ENCODE results near the gene TMED1. TPM values are rescaled to one million over a fixed set of nuclear protein-coding genes. Genes with fewer than 3 reads are reported as not detected.

TMED1 gene
- total RNA-seq, 2 donors from 2014 or later = 17.6 to 20.2 TPM

DNA sequence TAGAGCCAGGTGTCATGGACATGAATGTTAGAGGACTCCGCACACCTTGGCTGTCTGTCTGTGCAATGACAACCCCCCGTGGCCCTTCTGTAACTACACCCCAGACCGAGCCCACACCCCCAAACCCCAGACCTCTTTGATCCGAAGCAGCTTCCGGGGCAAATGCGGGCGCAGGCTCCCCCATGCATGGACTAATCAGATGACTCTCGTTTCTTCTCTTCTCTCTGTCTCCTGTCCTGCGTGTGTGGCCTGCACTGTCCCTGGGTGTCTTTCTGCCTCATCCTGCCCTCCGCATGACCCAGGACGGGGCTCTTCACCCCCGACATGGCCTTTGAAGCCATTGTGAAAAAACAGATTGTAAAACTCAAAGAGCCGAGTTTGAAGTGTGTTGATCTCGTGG, 38.9 kb downstream of the TMED1 start:
- ATAC-seq (replicated peaks) = peak; percentile 50
- H3K4me1 Mint-ChIP-seq = peaks cover 23% of the 10 kb centered on the region
- peaks cover 88% of the 10 kb centered on the region for H3K36me3 Mint-ChIP-seq (ENCODE audit: low read depth)
- H3K9me3 Mint-ChIP-seq = no peaks in the 10 kb centered on the region
- H3K27me3 Mint-ChIP-seq = no peaks in the 10 kb centered on the region
- peak overlapping the region; percentile 98 for H3K27ac Mint-ChIP-seq
- peak overlapping the region; percentile 93 for H3K4me3 Mint-ChIP-seq

DNA sequence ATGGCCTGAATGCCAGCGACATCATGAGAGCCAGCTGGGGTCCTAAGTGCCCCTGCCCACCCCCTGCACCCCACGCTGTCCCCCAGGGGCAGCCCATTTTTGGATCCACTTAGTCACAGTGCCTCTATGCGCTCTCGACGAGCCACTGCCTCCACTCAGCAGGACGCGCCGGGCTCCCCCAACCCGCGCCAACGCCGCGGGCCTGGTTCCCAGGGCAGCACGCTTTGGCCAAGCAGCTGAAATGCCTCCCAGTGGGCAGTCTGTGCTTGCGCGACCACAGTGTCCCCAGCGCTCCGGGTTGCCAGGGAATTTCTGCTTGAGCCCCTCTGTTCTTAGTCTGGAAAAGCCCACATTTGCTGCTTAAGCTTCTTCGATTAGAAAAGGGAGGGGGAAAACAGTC, 39.4 kb downstream of the TMED1 start:
- Mint-ChIP-seq H3K4me1 (peaks cover 23% of the 10 kb centered on the region), H3K9me3 (no peaks in the 10 kb centered on the region), H3K36me3 (ENCODE audit: low read depth) (peaks cover 88% of the 10 kb centered on the region), H3K27ac (peak overlapping the region; percentile 98), H3K4me3 (peak overlapping the region; percentile 93), H3K27me3 (no peaks in the 10 kb centered on the region)
- ATAC-seq (replicated peaks) = no peak

DNA sequence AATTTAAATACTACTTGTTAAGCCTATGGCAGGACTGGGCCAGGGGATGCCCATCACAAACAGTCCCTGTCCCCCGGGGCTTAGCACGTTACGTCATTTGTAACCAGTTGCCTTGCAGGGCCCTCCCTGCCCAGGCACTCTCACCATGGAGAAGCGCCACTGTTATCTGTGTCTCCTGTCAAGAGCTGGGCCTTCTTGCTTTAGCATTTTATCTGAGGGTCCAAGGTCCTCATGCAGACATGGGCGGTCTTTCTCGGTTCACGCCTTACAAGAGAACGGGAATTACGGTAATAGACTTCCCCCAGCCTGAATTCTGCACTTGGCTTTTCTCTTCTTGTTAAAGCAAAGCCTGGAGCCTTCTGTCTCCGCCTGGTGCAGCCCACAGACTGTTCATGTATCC, 46.1 kb downstream of the TMED1 start:
- Mint-ChIP-seq H3K27ac (no peak overlapping the region), H3K36me3 (ENCODE audit: low read depth) (peaks cover 87% of the 10 kb centered on the region), H3K4me3 (no peak overlapping the region), H3K4me1 (no peaks in the 10 kb centered on the region), H3K9me3 (no peaks in the 10 kb centered on the region), H3K27me3 (no peaks in the 10 kb centered on the region)
- ATAC-seq (replicated peaks) = no peak

DNA sequence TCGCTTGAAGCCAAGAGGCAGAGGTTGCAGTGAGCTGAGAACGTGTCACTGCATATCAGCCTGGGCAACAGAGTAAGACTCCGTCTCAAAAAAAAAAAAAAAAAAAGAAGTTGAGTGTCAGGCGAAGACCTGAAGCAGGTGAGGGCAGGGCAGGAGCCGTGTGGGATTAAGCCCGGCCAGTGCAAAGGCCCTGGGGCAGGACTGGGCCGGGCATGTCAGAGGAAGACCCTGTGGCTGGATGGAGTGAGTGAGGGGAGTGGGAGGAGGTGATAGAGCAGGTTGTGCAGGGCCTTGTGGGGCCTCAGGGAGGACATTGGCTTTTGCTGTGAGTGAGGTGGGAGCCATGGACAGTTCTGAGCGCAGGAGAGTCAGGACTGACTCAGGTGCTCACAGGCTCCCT, 47.9 kb downstream of the TMED1 start:
- no peak for ATAC-seq (replicated peaks)
- H3K36me3 Mint-ChIP-seq (ENCODE audit: low read depth) = peaks cover 84% of the 10 kb centered on the region
- H3K4me3 Mint-ChIP-seq = no peak overlapping the region
- H3K27me3 Mint-ChIP-seq = no peaks in the 10 kb centered on the region
- H3K4me1 Mint-ChIP-seq = no peaks in the 10 kb centered on the region
- H3K27ac Mint-ChIP-seq = peak overlapping the region; percentile 43
- H3K9me3 Mint-ChIP-seq = no peaks in the 10 kb centered on the region

DNA sequence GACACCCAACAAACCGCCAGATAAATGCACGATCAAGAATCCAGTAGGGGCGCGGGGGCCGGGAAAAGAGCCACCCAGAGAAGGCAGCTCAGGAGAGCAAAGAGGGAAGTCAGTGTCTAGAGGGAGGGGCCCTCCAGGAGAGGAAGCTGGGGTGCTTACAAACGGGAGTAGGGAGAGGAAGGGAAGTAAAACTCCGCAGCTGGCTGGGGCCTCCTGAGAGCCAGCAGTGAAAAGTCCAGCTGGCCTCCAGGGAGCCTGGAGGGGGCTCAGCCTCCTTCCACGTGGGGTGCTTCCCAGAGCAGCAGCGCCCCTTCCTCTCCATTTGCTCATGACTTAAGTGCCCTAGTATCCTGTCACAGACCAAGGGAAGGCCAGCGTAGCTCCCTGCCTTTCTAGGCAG, 51.8 kb downstream of the TMED1 start:
- Mint-ChIP-seq H3K27me3 (no peaks in the 10 kb centered on the region), H3K27ac (no peak overlapping the region), H3K9me3 (no peaks in the 10 kb centered on the region), H3K4me3 (no peak overlapping the region), H3K36me3 (ENCODE audit: low read depth) (peaks cover 97% of the 10 kb centered on the region), H3K4me1 (no peaks in the 10 kb centered on the region)
- ATAC-seq (replicated peaks) = no peak

DNA sequence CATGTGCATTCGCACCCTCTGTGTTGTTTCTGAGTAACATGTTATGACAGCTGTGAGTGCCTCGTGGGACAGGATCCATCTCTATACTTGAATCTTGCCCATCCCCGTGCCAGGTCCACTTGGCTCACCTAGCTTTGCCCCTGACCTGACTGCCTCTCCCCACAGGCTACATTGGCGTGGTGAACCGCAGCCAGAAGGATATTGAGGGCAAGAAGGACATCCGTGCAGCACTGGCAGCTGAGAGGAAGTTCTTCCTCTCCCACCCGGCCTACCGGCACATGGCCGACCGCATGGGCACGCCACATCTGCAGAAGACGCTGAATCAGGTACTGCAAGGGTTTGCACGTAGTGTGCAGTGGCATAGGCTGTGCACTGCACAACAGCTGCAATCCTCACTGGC, 53.2 kb downstream of the TMED1 start:
- ATAC-seq (replicated peaks) = no peak
- no peaks in the 10 kb centered on the region for H3K27me3 Mint-ChIP-seq
- no peaks in the 10 kb centered on the region for H3K4me1 Mint-ChIP-seq
- H3K4me3 Mint-ChIP-seq = no peak overlapping the region
- peaks cover 95% of the 10 kb centered on the region for H3K36me3 Mint-ChIP-seq (ENCODE audit: low read depth)
- H3K9me3 Mint-ChIP-seq = no peaks in the 10 kb centered on the region
- no peak overlapping the region for H3K27ac Mint-ChIP-seq

Other genes with a start within 250 kb of the TMED1 start
- gene AP1M2, start 248.9 kb downstream of the TMED1 start, total RNA-seq = not detected
- gene SLC44A2, start 210.7 kb downstream of the TMED1 start, total RNA-seq = 10 to 100 TPM; 64.8 to 84.9 TPM
- gene ILF3, start 181.9 kb downstream of the TMED1 start, total RNA-seq = 100 to 1,000 TPM; 286 to 439 TPM
- 10 to 100 TPM; 36.9 to 61.3 TPM for gene QTRT1, start 134.8 kb downstream of the TMED1 start, total RNA-seq
- gene DNM2, start 118.1 kb downstream of the TMED1 start, total RNA-seq = 100 to 1,000 TPM; 185 to 209 TPM
- 1 to 10 TPM in 1 of 2 donors, under 1 TPM in 1; 0.48 to 1.7 TPM for gene C19orf38, start 12.2 kb upstream of the TMED1 start, total RNA-seq
- gene CARM1, start 35.3 kb upstream of the TMED1 start, total RNA-seq = 10 to 100 TPM; 32.7 to 62.1 TPM
- gene YIPF2, start 92.4 kb upstream of the TMED1 start, total RNA-seq = 10 to 100 TPM; 28.4 to 29.6 TPM
- 10 to 100 TPM; 20.7 to 21.4 TPM for gene TIMM29, start 92.6 kb upstream of the TMED1 start, total RNA-seq
- 100 to 1,000 TPM in 1 of 2 donors, 10 to 100 TPM in 1; 71.5 to 119 TPM for gene SMARCA4, start 124.8 kb upstream of the TMED1 start, total RNA-seq

All from activated T-helper 17 cell treated with anti-CD3 and anti-CD28 coated beads, Interleukin-2, amount 50 U/mL, for 72 hours (primary cell).